Heart left ventricle (tissue), 16 donors: ENCODE data around the gene MACF1. TPM values are rescaled to one million over a fixed set of nuclear protein-coding genes. Genes with fewer than 3 reads are reported as not detected.
A peak's percentile ranks its signal among the peaks of the same experiment; 100 is the strongest.

ENCODE experiments used
- ATAC-seq, 4 donors: fragments of 200-7000 bp; cut with Tn5 transposase; one replicate each; pipeline ENCODE4 v1.9.1; 2020 to 2022; ENCODE audit warnings: moderate library complexity in 4 of 4, mild to moderate bottlenecking in 3 of 4, moderate number of reproducible peaks in 1 of 4
- DNase-seq, 5 donors: peaks; one replicate each; pipeline ENCODE4 v3.0.0-alpha.2; 2020
- H3K27ac ChIP-seq, 12 donors: fragments of 200-600 bp; sonication (generic) in 4 of 12; one replicate each; pipeline versions ENCODE4 v1.5.0 to v1.8.0; 2016 to 2022; ENCODE audit warnings: mild to moderate bottlenecking in 2 of 12
- H3K27me3 ChIP-seq, 9 donors: fragments of 200-600 bp; sonication (generic) in 2 of 9; one replicate each; pipeline versions ENCODE4 v1.5.1 to v1.8.0; 2016 to 2022; ENCODE audit warnings: mild to moderate bottlenecking in 3 of 9
- H3K36me3 ChIP-seq, 9 donors: fragments of 200-600 bp; sonication (generic) in 2 of 9; one replicate each; pipeline versions ENCODE4 v1.5.0 to v1.8.0; 2018 to 2022; ENCODE audit warnings: mild to moderate bottlenecking in 2 of 9
- H3K4me1 ChIP-seq, 12 donors: fragments of 200-600 bp; sonication (generic) in 4 of 12; one replicate each; pipeline versions ENCODE4 v1.5.0 to v1.8.0; 2016 to 2022; ENCODE audit warnings: mild to moderate bottlenecking in 3 of 12
- H3K4me3 ChIP-seq, 12 donors: fragments of 200-600 bp; sonication (generic) in 4 of 12; one replicate each; pipeline versions ENCODE4 v1.5.0 to v1.8.0; 2017 to 2022; ENCODE audit warnings: mild to moderate bottlenecking in 9 of 12, moderate library complexity in 4 of 12
- H3K9me3 ChIP-seq, 12 donors: fragments of 200-600 bp; sonication (generic) in 4 of 12; one replicate each; pipeline versions ENCODE4 v1.5.0 to v1.8.0; 2016 to 2022; ENCODE audit warnings: mild to moderate bottlenecking in 1 of 12
- CTCF ChIP-seq, 12 donors: fragments of 200-600 bp; sonication (generic) in 4 of 12; IDR thresholded peaks; one replicate each; pipeline versions ENCODE4 v1.5.0 to v1.8.0; 2018 to 2022; ENCODE audit warnings: antibody characterized with exemption in 12 of 12, mild to moderate bottlenecking in 5 of 12
- POLR2A ChIP-seq, 2 donors: fragments of 450-650 bp; IDR thresholded peaks; one replicate each; pipeline ENCODE4 v1.6.1; 2017; ENCODE audit warnings: antibody characterized with exemption in 2 of 2, mild to moderate bottlenecking in 2 of 2, moderate library complexity in 2 of 2
- WGBS, 4 donors: extraction: QIAGEN DNeasy Blood & Tissue Kit in 2 of 4; methylation state at CpG; one replicate each; pipeline versions ENCODE4 v1.1.5 to v1.1.7; 2013 to 2018; 5-methylcytosine and 5-hydroxymethylcytosine counted together
- intact Hi-C, 10 donors: fragments of 100-400 bp; cut with DNase I; formaldehyde crosslinking; loops; one replicate each; pipeline versions ENCODE4 v1.11.1 to v1.14.2; 2022
- polyA plus RNA-seq, 2 donors: library from polyadenylated mRNA; stranded (reverse); fragments of 200-250 nt; gene quantifications; one replicate each; pipeline ENCODE4 v1.2.3, GENCODE V29; 2013
- total RNA-seq, 9 donors: library from RNA; depleted of rRNA in 2 of 9; stranded (reverse); fragments of >200 nt in 2 of 9; fragmentation: NEBNext Ultra II Directional in 3 of 9; extraction: Animal tissue kit (Norgen Biotek cat#: 25700) in 3 of 9; gene quantifications; one replicate each; pipeline versions ENCODE4 v1.1.0 to v1.2.4, GENCODE V29; 2016 to 2023
- donor health status: ischemic (EF 13 %, LVEDD 7.1; RV severe dilation, severe dysfunction).
- donor health status: healthy with polysubstance abuse.
- donor health status: DM: no; HTN: yes; CAD: no.
- donor health status: DM: no; HTN: no; CAD: no.
- donor health status: ischemic (EF 25% LVEDD 6.9; RV normal size, moderate dysfunction).
- donor health status: ischemic (EF 25% LVEDD 5.7; RV mildly dilated, moderate dysfunction).
- donor health status: healthy.
- donor health status: DM: yes; HTN: yes; CAD: no.
- donor health status: ischemic (EF 35%, LVEDD 5.7; RV mildly dilated, moderate dysfunction).
- donor health status: nonischemic (EF 11% LVEDD 7.7; RV severe dilation, severe dysfunction).
- donor health status: DM: yes; HTN: yes; CAD: no.
- donor health status: PGD.
- donor health status: ischemic (EF 29% LVEDD 5.4; RV normal size, mild dysfunction).
- donor health status: nonischemic (EF 23%, LVEDD 6.1; RV moderate dilation, normal function).

MACF1 gene
- total and polyA plus RNA-seq, 11 donors, result 102 to 436 (median 251) TPM

GRCh38 chr1:39195166-39196111, 9.1 kb upstream of the MACF1 start:
- Histone ChIP-seq H3K36me3 (no peaks in the 10 kb centered on the region), H3K27me3 (no peaks in the 10 kb centered on the region), H3K4me1 (peaks cover 10 to 72% (median 39%) of the 10 kb centered on the region in 12 donors), H3K4me3 (no peak overlapping the region), H3K9me3 (no peaks in the 10 kb centered on the region), H3K27ac (peak overlapping the region in 8 of 12 donors; percentile 11 to 91 (median 42))
- ATAC-seq, result no peak
- TF ChIP-seq POLR2A (IDR thresholded peaks at IDR 0.05) (no peak), CTCF (IDR thresholded peaks at IDR 0.05) (no peak)
- DNase-seq, result no peak
- intact Hi-C loops, result loop anchor here in 3 of 10 donors (2.0 to 5.0 kb wide), 3 partner anchors 57 to 342 kb away; no protein-coding TSS in a partner anchor
- WGBS, 4 donors, result 68 to 70% (median 69%) methylated on average over 5 of the region's 5 CpGs

GRCh38 chr1:39196244-39197215, 8.0 kb upstream of the MACF1 start:
- H3K27me3 ChIP-seq, result no peaks in the 10 kb centered on the region
- peaks cover 8 to 67% (median 37%) of the 10 kb centered on the region in 12 donors for H3K4me1 ChIP-seq
- H3K27ac ChIP-seq, result peak overlapping the region in 5 of 12 donors; percentile 21 to 91 (median 41)
- WGBS, 4 donors, result 71 to 78% (median 74%) methylated on average over 6 of the region's 6 CpGs
- peak overlapping the region in 1 of 12 donors; percentile 15 for H3K4me3 ChIP-seq
- DNase-seq (no peak), ATAC-seq (no peak)
- no peaks in the 10 kb centered on the region for H3K36me3 ChIP-seq
- H3K9me3 ChIP-seq, result no peaks in the 10 kb centered on the region
- intact Hi-C loops, result loop anchor here in 2 of 10 donors (5.0 kb wide), 2 partner anchors 56 to 341 kb away; no protein-coding TSS in a partner anchor
- TF ChIP-seq POLR2A (IDR thresholded peaks at IDR 0.05), result no peak
- no peak for TF ChIP-seq CTCF (IDR thresholded peaks at IDR 0.05)

GRCh38 chr1:39199593-39199992, 4.9 kb upstream of the MACF1 start:
- H3K27me3 ChIP-seq, result no peaks in the 10 kb centered on the region
- no peak for DNase-seq
- no peaks in the 10 kb centered on the region for H3K9me3 ChIP-seq
- ATAC-seq, result no peak
- no peaks in the 10 kb centered on the region for H3K36me3 ChIP-seq
- 78 to 93% (median 88%) methylated on average over 1 of the region's 1 CpG for WGBS, 4 donors
- intact Hi-C loops, result loop anchor here in 2 of 10 donors (5.0 kb wide), 2 partner anchors 53 to 338 kb away; no protein-coding TSS in a partner anchor
- H3K4me3 ChIP-seq, result no peak overlapping the region
- H3K4me1 ChIP-seq, result peaks cover 11 to 52% (median 31%) of the 10 kb centered on the region in 12 donors
- TF ChIP-seq POLR2A (IDR thresholded peaks at IDR 0.05) (no peak), CTCF (IDR thresholded peaks at IDR 0.05) (no peak)
- peak overlapping the region in 1 of 12 donors; percentile 21 for H3K27ac ChIP-seq
